ENCODE results near the gene MYO1H.
"Not testable (repeated sequence)": the region's sequence is repeated elsewhere in the genome, so short reads cannot be mapped to it uniquely, and the experiment has no call there.

MYO1H gene

DNA sequence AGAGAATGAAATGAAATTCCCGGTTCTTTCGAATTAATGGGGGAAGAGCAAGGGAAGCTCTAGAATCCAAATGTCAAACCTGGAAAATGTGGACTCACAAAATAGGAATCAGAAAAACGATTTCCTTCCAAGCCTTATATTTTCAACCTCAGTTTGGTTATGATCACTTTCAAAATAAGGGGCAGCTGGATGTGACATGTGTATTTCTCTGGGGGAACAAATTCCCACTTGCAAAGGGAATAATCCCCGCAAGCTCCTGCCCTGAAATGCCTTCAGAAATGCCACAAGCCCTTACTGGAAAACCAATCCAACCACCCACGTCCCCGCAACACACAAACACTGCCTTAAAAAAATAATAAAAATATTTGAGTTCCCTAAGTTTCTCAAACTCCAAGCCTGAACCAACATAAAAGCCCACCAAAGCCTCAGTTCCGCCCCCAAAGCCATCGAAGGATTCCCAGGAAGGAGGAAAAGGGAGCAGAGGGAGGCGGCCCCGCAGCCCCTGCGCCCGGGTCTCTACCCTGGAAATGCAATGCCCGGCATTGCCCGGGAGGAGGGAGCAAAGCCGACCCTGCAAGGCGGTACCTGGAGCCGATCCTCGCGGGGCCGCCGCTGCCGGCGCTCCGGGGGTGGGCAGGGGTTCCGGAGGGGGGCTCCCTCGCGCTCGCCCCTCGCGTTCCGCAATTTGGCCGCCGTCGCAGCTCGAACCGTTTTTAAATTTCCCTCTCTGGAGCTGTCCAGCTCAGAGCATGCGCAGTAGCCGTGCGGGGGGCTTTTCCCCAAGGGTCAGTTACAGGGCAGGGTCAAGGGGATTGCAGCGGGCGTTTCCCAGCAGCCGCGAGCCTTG lies 38.9 kb upstream of the MYO1H start, which contains the start of gene FOXN4:
Gene FOXN4, minus strand, starts transcription at position 751 of the 847 bp plus-strand sequence. CDS start 963 bp downstream, outside the sequence.
- no peak for TF ChIP-seq Cebpa-rat (IDR thresholded peaks at IDR 0.05)
- H4K20me1 ChIP-seq: peaks cover 0 to 55% (median 30%) of the 10 kb centered on the region in 11 experiments; a peak in 16 of 22 replicates
- peak within 1 kb of the TSS in 8 of 11 experiments; percentile 18 to 59 (median 43); a peak in 11 of 22 replicates for H3K9ac ChIP-seq
- peak within 1 kb of the TSS; percentile 54 to 72 (median 62) for H3K4me3 ChIP-seq
- no peaks in the 10 kb centered on the region for H3K9me3 ChIP-seq (replicated peaks in 1 of 11)
- no peaks in the 10 kb centered on the region for H3K36me3 ChIP-seq
- peak within 1 kb of the TSS; percentile 90 to 99 (median 96) for H3K4me2 ChIP-seq
- H3K4me1 ChIP-seq: peaks cover 4 to 27% (median 24%) of the 10 kb centered on the region in 10 experiments; a peak in 18 of 20 replicates
- peaks cover 73 to 89% (median 82%) of the 10 kb centered on the region in 11 experiments for H3K27me3 ChIP-seq
- H3K27ac ChIP-seq: no peak within 1 kb of the TSS

DNA sequence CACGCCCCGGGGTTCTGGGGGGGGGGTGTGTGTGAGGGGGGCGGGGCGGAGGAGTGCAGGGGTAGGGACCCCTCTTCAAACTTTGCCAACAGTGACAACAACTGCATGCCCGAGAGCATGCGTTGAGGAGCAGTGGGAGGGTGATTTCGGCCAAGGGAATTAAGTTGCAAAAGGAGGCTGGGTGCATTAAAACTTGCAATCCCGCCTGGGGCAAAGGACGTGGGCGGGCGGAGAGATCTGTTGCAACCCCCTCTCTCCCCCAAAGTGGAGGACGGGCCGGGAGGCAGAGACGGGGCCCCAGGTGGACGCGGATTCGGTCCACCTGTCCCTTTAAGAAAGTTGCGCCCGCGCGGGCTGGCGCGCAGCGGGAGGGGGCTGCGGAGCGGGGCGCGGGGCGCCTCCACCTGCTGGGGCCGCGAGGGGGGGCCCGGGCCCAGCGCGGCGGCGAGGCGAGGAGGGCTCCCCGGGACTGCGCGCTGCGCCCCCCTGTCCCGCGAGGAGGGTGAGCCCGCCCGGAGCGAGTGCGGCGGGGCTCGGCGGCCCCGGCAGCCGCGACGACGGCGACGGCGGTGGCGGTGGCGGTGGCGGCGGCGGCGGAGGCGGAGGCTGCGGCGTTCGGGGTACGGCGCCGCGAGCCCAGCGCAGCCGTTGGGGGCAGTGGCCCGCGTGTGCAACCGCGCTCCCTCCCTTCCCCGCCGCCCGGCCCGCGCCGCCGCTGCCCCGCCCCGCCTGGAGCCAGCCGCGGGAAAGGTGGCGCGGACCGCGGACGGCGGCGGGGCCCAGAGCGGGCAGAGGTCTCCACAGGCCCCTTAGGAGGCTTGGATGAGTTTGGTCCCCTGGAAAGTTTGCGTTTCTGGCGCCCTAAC lies 38.1 kb upstream of the MYO1H start:
- peak overlapping the region; percentile 54 to 72 (median 62) for H3K4me3 ChIP-seq
- TF ChIP-seq Cebpa-rat (IDR thresholded peaks at IDR 0.05): no peak
- H4K20me1 ChIP-seq: peaks cover 0 to 52% (median 30%) of the 10 kb centered on the region in 11 experiments; a peak in 16 of 22 replicates
- H3K9ac ChIP-seq: peak overlapping the region in 8 of 11 experiments; percentile 18 to 59 (median 43); a peak in 11 of 22 replicates
- no peak overlapping the region for H3K27ac ChIP-seq
- H3K27me3 ChIP-seq: peaks cover 73 to 88% (median 82%) of the 10 kb centered on the region in 11 experiments
- peaks cover 4 to 22% (median 19%) of the 10 kb centered on the region in 10 experiments; a peak in 18 of 20 replicates for H3K4me1 ChIP-seq
- H3K36me3 ChIP-seq: no peaks in the 10 kb centered on the region
- no peaks in the 10 kb centered on the region for H3K9me3 ChIP-seq (replicated peaks in 1 of 11)
- H3K4me2 ChIP-seq: peak overlapping the region; percentile 90 to 99 (median 96)

GRCh38 chr12:109310247-109311125 lies 37.2 kb upstream of the MYO1H start:
- H3K4me1 ChIP-seq: peaks cover 4 to 20% (median 17%) of the 10 kb centered on the region in 10 experiments; a peak in 18 of 20 replicates
- no peaks in the 10 kb centered on the region for H3K9me3 ChIP-seq (replicated peaks in 1 of 11)
- H3K4me2 ChIP-seq: peak overlapping the region; percentile 90 to 99 (median 96)
- H3K27ac ChIP-seq: no peak overlapping the region
- H4K20me1 ChIP-seq: peaks cover 0 to 44% (median 30%) of the 10 kb centered on the region in 11 experiments; a peak in 16 of 22 replicates
- peak overlapping the region; percentile 54 to 72 (median 62) for H3K4me3 ChIP-seq
- no peak for TF ChIP-seq Cebpa-rat (IDR thresholded peaks at IDR 0.05)
- peak overlapping the region in 2 of 11 experiments; percentile 49 to 50; a peak in 3 of 22 replicates for H3K9ac ChIP-seq
- H3K27me3 ChIP-seq: peaks cover 73 to 85% (median 80%) of the 10 kb centered on the region in 11 experiments
- no peaks in the 10 kb centered on the region for H3K36me3 ChIP-seq

GRCh38 chr12:109321294-109321693 lies 26.4 kb upstream of the MYO1H start:
- not testable (repeated sequence) for H3K9ac ChIP-seq; H3K4me1 ChIP-seq; H4K20me1 ChIP-seq; H3K4me3 ChIP-seq; H3K27me3 ChIP-seq; H3K9me3 ChIP-seq (replicated peaks in 1 of 11); H3K27ac ChIP-seq; H3K36me3 ChIP-seq; H3K4me2 ChIP-seq

- H3K9me3 ChIP-seq (replicated peaks in 1 of 11): no peaks in the 10 kb centered on the region
- no peak overlapping the region for H3K4me2 ChIP-seq
- no peak overlapping the region for H3K27ac ChIP-seq
- H3K4me1 ChIP-seq: no peaks in the 10 kb centered on the region
- no peak overlapping the region for H3K4me3 ChIP-seq
- no peaks in the 10 kb centered on the region for H3K27me3 ChIP-seq
- no peaks in the 10 kb centered on the region for H3K36me3 ChIP-seq
- no peak for TF ChIP-seq Cebpa-rat (IDR thresholded peaks at IDR 0.05)
- H4K20me1 ChIP-seq: no peaks in the 10 kb centered on the region
- no peak overlapping the region for H3K9ac ChIP-seq
These were observed 18.7 kb upstream of the MYO1H start for GRCh38 chr12:109329003-109329402.

- Histone ChIP-seq H3K4me2 (no peak overlapping the region), H4K20me1 (no peaks in the 10 kb centered on the region), H3K4me1 (no peaks in the 10 kb centered on the region), H3K27ac (no peak overlapping the region), H3K9ac (no peak overlapping the region), H3K4me3 (no peak overlapping the region), H3K27me3 (no peaks in the 10 kb centered on the region), H3K36me3 (no peaks in the 10 kb centered on the region), H3K9me3 (replicated peaks in 1 of 11) (no peaks in the 10 kb centered on the region)
- no peak for TF ChIP-seq Cebpa-rat (IDR thresholded peaks at IDR 0.05)
These were observed 18.0 kb upstream of the MYO1H start for GRCh38 chr12:109329686-109330085.

GRCh38 chr12:109330282-109331230 lies 17.1 kb upstream of the MYO1H start:
- no peaks in the 10 kb centered on the region for H3K4me1 ChIP-seq
- TF ChIP-seq Cebpa-rat (IDR thresholded peaks at IDR 0.05): no peak
- no peaks in the 10 kb centered on the region for H4K20me1 ChIP-seq
- no peaks in the 10 kb centered on the region for H3K36me3 ChIP-seq
- no peak overlapping the region for H3K4me3 ChIP-seq
- H3K9me3 ChIP-seq (replicated peaks in 1 of 11): no peaks in the 10 kb centered on the region
- H3K27me3 ChIP-seq: no peaks in the 10 kb centered on the region
- no peak overlapping the region for H3K9ac ChIP-seq
- H3K4me2 ChIP-seq: no peak overlapping the region
- no peak overlapping the region for H3K27ac ChIP-seq
